RWPE2 (cell line): ENCODE results near the gene ZNF775.

ENCODE experiments used
- ATAC-seq: fragments of 200-7000 bp; cut with Tn5 transposase; 3 replicates; pipeline ENCODE4 v1.9.1; 2021; ENCODE audit warnings: low read depth
- DNase-seq: peaks from one replicate; pipeline ENCODE4 v3.0.0-alpha.2; 2020; ENCODE audit warnings: low spot score
- H3K27ac ChIP-seq: fragments of 450-650 bp; 2 replicates; pipeline ENCODE4 v1.5.1; 2017; ENCODE audit warnings: mild to moderate bottlenecking; ENCODE audit not compliant: poor library complexity, severe bottlenecking
- H3K27me3 ChIP-seq: fragments of 250-450 bp; sonication (Bioruptor Pico); 2 replicates; pipeline ENCODE4 v1.5.1; 2021; ENCODE audit warnings: mild to moderate bottlenecking, moderate library complexity; ENCODE audit not compliant: insufficient read depth, poor library complexity, severe bottlenecking
- H3K36me3 ChIP-seq: fragments of 250-450 bp; sonication (Bioruptor Pico); 2 replicates; pipeline ENCODE4 v1.5.1; 2020; ENCODE audit warnings: low read depth, mild to moderate bottlenecking, moderate library complexity
- H3K4me1 ChIP-seq: fragments of 250-450 bp; sonication (Bioruptor Pico); 2 replicates; pipeline ENCODE4 v1.5.1; 2021; ENCODE audit warnings: mild to moderate bottlenecking, moderate library complexity; ENCODE audit not compliant: insufficient read depth, poor library complexity, severe bottlenecking
- H3K4me3 ChIP-seq: fragments of 250-450 bp; sonication (Bioruptor Pico); 2 replicates; pipeline ENCODE4 v1.5.1; 2021; ENCODE audit warnings: mild to moderate bottlenecking, moderate library complexity; ENCODE audit not compliant: severe bottlenecking
- H3K9me3 ChIP-seq: fragments of 250-450 bp; sonication (Bioruptor Pico); 2 replicates; pipeline ENCODE4 v1.5.1; 2021; ENCODE audit warnings: mild to moderate bottlenecking, moderate library complexity; ENCODE audit not compliant: severe bottlenecking
- CTCF ChIP-seq: fragments of 450-650 bp; IDR thresholded peaks from one replicate; pipeline ENCODE4 v1.5.1; 2017; ENCODE audit warnings: mild to moderate bottlenecking, moderate library complexity; ENCODE audit not compliant: poor library complexity, severe bottlenecking

ZNF775 gene

GRCh38 chr7:150389532-150389816 is 10.3 kb downstream of the ZNF775 start:
- Histone ChIP-seq H3K4me1 (no peaks in the 10 kb centered on the region), H3K27ac (no peak overlapping the region), H3K27me3 (no peaks in the 10 kb centered on the region), H3K4me3 (no peak overlapping the region), H3K9me3 (no peaks in the 10 kb centered on the region), H3K36me3 (peaks cover 15% of the 10 kb centered on the region)
- TF ChIP-seq CTCF = no peak
- DNase-seq (no peak), ATAC-seq (no peak)

GRCh38 chr7:150390205-150390604 is 11.1 kb downstream of the ZNF775 start:
- peaks cover 15% of the 10 kb centered on the region for H3K36me3 ChIP-seq
- no peak overlapping the region for H3K27ac ChIP-seq
- no peak for DNase-seq
- H3K4me1 ChIP-seq = no peaks in the 10 kb centered on the region
- peak; percentile 84 for ATAC-seq
- TF ChIP-seq CTCF = no peak
- no peak overlapping the region for H3K4me3 ChIP-seq
- no peaks in the 10 kb centered on the region for H3K9me3 ChIP-seq
- H3K27me3 ChIP-seq = no peaks in the 10 kb centered on the region

GRCh38 chr7:150393325-150393724 is 14.2 kb downstream of the ZNF775 start:
- Histone ChIP-seq H3K27ac (no peak overlapping the region), H3K27me3 (no peaks in the 10 kb centered on the region), H3K36me3 (peaks cover 11% of the 10 kb centered on the region), H3K4me3 (no peak overlapping the region), H3K4me1 (no peaks in the 10 kb centered on the region), H3K9me3 (no peaks in the 10 kb centered on the region)
- DNase-seq (no peak), ATAC-seq (no peak)
- TF ChIP-seq CTCF = no peak

GRCh38 chr7:150396426-150396825 is 17.3 kb downstream of the ZNF775 start:
- Histone ChIP-seq H3K27ac (no peak overlapping the region), H3K27me3 (no peaks in the 10 kb centered on the region), H3K9me3 (no peaks in the 10 kb centered on the region), H3K4me1 (peaks cover 10% of the 10 kb centered on the region), H3K4me3 (no peak overlapping the region), H3K36me3 (peaks cover 5% of the 10 kb centered on the region; the same call in 1 of the 2 replicates)
- no peak for DNase-seq
- no peak for ATAC-seq
- TF ChIP-seq CTCF = no peak

GRCh38 chr7:150396851-150397260 is 17.7 kb downstream of the ZNF775 start:
- TF ChIP-seq CTCF = no peak
- no peak overlapping the region for H3K27ac ChIP-seq
- H3K36me3 ChIP-seq = peaks cover 5% of the 10 kb centered on the region; the same call in 1 of the 2 replicates
- ATAC-seq (no peak), DNase-seq (no peak)
- H3K9me3 ChIP-seq = no peaks in the 10 kb centered on the region
- no peak overlapping the region for H3K4me3 ChIP-seq
- H3K4me1 ChIP-seq = peaks cover 10% of the 10 kb centered on the region
- no peaks in the 10 kb centered on the region for H3K27me3 ChIP-seq
